GM19467 (cell line): ENCODE data around the gene CYP4F3.
"Not testable (repeated sequence)": the region's sequence is repeated elsewhere in the genome, so short reads cannot be mapped to it uniquely, and the experiment has no call there.

Source experiments
- ATAC-seq: cut with Tn5 transposase; IDR thresholded peaks from one replicate; pipeline ENCODE4 v1.9.1; 2021; ENCODE audit warnings: mild to moderate bottlenecking, moderate library complexity; ENCODE audit not compliant: unreplicated experiment

The CYP4F3 gene

DNA sequence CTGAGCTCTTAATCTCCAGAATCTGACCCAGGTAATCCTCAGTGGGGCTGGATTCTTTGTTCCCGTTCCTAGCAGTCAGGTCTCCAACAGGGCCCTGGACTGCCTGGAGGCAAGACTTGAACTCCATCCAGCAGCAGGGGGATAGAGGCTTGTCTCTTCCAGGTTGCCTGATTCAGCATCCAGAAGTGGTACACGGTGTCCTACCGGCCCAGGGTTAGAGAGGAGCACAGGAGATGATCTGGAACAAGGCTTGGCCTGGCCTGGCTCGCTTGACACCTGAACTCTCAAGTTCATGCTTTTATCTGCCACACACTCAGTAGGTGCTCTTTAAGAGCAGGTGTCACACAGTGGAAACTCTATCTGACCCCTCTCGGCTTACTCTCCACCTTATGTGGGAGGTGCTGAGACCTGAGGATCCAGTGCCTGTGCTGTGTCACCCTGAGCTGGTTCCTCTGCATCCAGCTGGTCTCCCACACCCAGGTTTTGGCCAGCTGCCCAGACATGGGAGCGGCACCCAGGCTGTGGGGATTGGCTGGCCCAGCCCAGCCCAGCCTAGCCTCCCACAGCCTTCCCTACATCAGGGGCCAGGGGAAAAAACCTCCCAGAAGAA is at the start of gene CYP4F3:
Gene CYP4F3, plus strand, starts transcription at position 604 of the 610 bp plus-strand sequence. CDS start 519 bp downstream, outside the sequence.
- no peak for ATAC-seq

GRCh38 chr19:15591796-15592195 is 48.9 kb upstream of the CYP4F3 start:
- ATAC-seq, result no peak

DNA sequence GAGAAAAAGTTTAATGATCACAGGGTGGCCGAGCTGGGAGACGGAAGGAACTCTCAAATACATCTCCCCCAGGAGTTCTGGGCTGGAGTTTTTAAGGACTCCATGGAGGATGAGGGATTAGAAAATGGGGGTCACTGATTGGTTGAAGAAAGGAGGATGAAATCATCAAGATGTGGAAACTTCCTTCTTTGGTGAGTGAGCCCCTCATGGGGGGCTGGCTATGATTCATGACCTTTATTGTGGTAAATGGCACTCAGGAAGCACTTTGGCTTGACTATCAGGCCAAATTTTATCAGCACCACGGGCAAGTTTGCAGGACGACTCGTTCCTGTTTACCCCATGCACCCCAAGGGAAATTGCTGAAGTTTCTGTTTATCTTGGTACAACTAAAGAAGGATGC is 48.2 kb upstream of the CYP4F3 start:
- ATAC-seq, result not testable (repeated sequence)

- ATAC-seq, result not testable (repeated sequence)
These were observed 46.9 kb upstream of the CYP4F3 start for GRCh38 chr19:15593766-15594165.

DNA sequence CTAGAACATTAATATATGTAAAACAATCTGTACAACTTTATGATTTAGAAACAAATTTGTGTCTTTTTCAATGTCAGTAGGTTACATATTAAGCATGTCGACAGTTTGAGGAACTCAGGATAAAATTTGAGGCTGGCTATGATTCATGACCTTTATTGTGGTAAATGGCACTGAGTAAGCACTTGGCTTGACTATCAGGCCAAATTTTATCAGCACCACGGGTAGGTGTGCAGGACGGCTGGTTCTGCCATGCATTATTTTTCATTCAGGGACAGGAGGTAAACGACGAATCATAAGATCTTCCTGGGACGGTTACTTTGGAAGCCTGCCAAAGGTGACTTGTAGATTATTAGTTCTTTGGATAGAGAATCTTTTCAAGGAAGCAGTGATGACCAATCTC is 45.6 kb upstream of the CYP4F3 start:
- ATAC-seq, result no peak

DNA sequence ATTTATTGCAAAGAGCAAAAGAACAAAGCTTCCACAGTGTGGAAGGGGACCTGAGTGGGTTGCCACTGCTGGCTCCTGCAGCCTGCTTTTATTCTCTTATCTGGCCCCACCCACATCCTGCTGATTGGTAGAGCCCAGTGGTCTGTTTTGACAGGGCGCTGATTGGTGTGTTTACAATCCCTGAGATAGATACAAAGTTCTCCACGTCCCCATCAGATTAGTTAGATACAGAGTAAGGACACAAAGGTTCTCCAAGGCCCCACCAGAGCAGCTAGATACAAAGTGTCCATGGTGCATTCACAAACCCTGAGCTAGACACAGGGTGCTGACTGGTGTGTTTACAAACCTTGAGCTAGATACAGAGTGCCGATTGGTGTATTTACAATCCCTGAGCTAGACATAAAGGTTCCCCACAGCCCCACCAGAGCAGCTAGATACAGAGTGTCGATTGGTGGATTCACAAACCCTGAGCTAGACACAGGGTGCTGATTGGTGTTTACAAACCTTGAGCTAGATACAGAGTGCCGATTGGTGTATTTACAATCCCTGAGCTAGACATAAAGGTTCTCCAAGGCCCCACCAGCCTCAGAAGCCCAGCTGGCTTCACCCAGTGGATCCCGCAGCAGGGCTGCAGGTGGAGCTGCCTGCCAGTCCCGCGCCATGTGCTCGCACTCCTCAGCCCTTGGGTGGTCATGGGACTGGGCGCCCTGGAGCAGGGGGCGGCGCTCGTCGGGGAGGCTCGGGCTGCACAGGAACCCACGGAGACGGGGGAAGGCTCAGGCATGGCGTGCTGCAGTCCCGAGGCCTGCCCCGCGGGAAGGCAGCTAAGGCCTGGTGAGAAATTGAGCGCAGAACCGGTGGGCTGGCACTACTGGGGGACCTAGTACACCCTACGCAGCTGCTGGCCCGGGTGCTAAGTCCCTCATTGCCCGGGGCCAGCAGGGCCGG is 32.4 kb upstream of the CYP4F3 start:
- ATAC-seq, result not testable (repeated sequence)

GRCh38 chr19:15609261-15609660 is 31.4 kb upstream of the CYP4F3 start:
- no peak for ATAC-seq

GRCh38 chr19:15612342-15612741 is 28.4 kb upstream of the CYP4F3 start:
- ATAC-seq, result no peak

DNA sequence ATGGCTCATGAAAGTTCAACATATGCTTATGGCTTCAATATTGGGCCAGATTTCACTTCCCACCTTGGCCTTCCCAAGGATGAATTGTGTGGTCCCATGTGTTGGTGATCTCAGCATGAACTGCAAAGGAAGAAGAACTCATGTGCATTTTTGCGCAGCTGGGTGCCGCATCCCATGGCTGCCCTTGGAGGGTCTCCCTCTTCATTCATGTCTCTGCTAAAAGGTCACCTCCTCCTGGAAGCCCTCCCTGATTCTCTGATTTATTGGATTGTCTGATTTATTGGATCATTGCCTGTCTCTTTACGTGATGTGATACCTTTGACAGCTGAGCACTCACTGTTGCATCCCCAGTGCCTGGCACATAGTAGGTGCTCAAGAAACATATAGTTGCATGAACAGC is 27.4 kb upstream of the CYP4F3 start:
- ATAC-seq, result no peak

DNA sequence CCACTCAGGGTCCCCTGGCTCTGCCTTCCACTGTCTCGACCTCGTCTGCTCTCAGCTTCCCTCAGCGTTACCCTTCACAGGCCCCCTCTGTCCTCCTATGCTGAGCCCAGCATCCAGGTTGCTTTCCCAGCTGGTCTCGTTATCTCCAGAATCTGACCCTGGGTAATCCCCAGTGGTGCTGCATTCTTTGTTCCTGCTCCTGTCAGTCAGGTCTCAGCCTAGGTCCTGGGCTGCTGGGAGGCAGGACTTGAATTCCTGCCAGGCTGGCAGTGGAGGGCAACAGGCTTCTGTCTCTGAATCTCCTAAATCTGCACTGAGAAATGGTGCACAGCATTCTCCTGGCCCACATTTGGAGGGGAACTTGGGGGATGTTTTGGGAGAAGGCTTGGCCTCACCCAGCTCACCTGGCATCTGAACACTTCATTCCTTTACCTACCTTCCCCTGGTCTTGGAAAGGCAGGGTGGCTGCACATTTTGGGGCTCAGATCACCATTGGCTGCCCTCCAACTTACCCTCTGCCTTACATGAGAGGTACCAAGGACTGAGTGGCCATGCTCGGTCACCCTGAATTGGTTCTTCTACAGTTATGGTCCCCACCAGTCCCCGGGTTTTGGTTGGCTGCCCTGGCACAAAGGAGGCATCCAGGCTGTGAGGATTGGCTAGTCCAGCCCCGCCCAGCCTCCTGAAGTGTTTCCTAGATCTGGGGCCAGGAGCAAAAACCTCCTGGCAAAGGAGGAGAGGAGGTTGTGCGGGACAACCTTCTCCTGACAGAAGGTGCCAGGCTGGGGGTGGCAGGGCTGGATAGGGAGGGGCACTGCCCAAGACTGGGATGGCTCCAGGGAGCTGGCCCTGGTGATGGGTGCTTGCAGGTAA is 26.0 kb upstream of the CYP4F3 start, which contains the start of gene CYP4F8:
Gene CYP4F8, plus strand, starts transcription at position 712 of the 873 bp plus-strand sequence. CDS start 399 bp downstream, outside the sequence.
- no peak for ATAC-seq

GRCh38 chr19:15615526-15615925 is 25.2 kb upstream of the CYP4F3 start:
- ATAC-seq, result no peak

- no peak for ATAC-seq
These were observed 24.5 kb upstream of the CYP4F3 start for GRCh38 chr19:15616183-15616582.

DNA sequence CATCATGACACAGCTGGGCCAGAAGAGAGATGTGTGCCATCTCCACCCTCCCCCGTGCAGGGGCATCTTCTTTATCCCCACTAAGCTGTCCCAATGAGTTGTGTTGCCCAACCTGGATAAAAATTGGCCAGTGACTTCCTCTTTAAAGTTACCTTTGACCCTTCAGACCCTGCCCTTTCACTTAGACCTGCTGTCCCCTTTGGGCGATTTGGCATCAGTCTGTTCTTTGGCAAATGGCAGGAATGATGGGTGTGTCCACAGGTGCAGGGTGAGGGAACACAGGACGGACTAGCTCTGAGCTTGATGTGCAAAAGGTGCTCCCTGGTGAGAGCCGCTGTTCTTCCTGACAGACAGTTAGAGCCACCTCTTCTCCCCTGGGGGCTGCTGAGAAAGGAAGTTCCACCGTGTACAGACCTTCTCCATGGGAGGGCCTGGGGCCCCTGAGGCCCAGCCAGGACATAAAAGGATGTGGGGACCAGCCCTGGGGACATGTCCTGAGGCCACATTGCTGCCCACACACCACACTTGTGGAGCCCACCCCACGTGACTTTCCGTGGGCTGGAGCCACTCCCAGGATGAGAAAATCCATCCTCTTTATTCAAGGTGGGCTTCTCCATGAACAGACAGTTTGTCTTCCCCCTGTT is 23.9 kb upstream of the CYP4F3 start:
- no peak for ATAC-seq

DNA sequence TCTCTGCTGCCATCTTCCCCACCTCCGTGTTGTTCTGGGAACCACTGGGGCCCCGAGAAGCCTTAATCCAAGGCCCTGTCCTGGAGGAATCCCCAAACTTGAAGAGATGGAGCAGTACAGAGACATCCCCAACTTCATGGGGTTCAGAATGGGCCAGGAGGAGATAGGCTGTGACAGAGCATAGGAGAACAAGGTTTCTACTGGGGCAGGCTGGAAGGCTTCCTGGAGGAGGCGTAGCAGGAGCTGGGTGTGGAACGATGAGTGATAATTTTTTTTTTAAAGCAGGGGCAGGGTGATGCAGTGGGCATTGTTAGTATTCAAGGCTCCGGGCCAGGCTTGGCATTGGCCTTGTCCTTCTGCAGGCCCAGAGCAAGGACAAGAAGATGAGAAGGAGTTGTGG is 22.4 kb upstream of the CYP4F3 start:
- ATAC-seq, result no peak

GRCh38 chr19:15621801-15622200 is 18.9 kb upstream of the CYP4F3 start:
- no peak for ATAC-seq

DNA sequence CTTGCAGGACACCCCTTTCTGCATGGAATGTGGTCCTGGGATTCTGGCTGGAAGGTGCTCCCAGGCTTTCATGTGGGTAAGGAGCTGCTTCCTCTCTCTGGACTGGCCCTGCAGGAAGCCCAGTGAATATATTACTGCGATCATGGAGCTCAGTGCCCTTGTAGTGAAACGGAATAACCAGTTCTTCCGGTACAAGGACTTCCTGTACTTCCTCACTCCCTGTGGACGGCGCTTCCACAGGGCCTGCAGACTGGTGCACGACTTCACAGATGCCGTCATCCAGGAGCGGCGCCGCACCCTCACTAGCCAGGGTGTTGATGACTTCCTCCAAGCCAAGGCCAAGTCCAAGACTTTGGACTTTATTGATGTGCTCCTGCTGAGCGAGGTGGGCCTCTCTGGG is 17.7 kb upstream of the CYP4F3 start:
- ATAC-seq, result no peak

DNA sequence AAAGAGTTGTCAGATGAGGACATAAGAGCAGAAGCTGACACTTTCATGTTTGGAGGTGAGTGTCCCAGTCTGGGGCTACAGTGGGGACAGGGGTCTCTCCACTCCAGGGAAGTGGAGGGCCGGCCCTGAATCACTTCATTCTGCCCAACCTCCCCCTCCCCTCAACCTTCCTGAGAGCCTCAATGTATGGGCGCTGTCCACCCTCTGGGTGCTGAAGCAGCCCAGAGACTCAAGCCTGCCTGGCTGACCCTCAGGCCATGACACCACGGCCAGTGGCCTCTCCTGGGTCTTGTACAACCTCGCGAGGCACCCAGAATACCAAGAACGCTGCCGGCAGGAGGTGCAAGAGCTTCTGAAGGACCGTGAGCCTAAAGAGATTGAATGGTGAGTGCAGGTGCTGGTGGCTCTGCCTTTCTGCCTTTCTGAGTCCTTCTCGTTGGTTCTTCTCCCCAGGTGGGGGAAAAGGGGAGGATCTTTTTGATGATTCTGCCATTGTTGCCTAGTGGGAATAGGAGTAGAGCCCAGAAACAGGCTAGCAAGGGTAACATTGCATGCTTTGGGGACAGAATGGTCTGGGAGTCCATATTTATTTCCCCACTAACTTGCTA is 16.9 kb upstream of the CYP4F3 start:
- no peak for ATAC-seq

- ATAC-seq, result no peak
These were observed 12.3 kb upstream of the CYP4F3 start for GRCh38 chr19:15628236-15629002.
